IPS-15b (cell line): ENCODE data around the gene MYCBP2.
"Not testable (repeated sequence)": the region's sequence is repeated elsewhere in the genome, so short reads cannot be mapped to it uniquely, and the experiment has no call there.

ENCODE experiments used
- H3K27me3 ChIP-seq: one replicate; pipeline ENCODE4 v1.6.1; 2013; ENCODE audit warnings: low read length; ENCODE audit not compliant: control insufficient read depth, insufficient read depth
- H3K36me3 ChIP-seq: one replicate; pipeline ENCODE4 v1.6.1; 2013; ENCODE audit warnings: low read length; ENCODE audit not compliant: control insufficient read depth, insufficient read depth
- H3K4me1 ChIP-seq: one replicate; pipeline ENCODE4 v1.6.1; 2013; ENCODE audit warnings: mild to moderate bottlenecking, low read length; ENCODE audit not compliant: control insufficient read depth, insufficient read depth
- H3K4me3 ChIP-seq: one replicate; pipeline ENCODE4 v1.5.1; 2013; ENCODE audit warnings: low read depth, low read length
- H3K9ac ChIP-seq: one replicate; pipeline ENCODE4 v1.6.1; 2013; ENCODE audit warnings: low read depth, mild to moderate bottlenecking, low read length
- H3K9me3 ChIP-seq: one replicate; pipeline ENCODE4 v1.6.1; 2013; ENCODE audit warnings: mild to moderate bottlenecking, low read length; ENCODE audit not compliant: control insufficient read depth, insufficient read depth

The MYCBP2 gene

GRCh38 chr13:77358001-77358400 is 31.1 kb upstream of the MYCBP2 start:
- Histone ChIP-seq H3K4me1 (no peaks in the 10 kb centered on the region), H3K9me3 (no peaks in the 10 kb centered on the region), H3K27me3 (no peaks in the 10 kb centered on the region), H3K9ac (no peak overlapping the region), H3K4me3 (no peak overlapping the region), H3K36me3 (no peaks in the 10 kb centered on the region)

GRCh38 chr13:77356155-77356554 is 29.3 kb upstream of the MYCBP2 start:
- H3K27me3 ChIP-seq: no peaks in the 10 kb centered on the region
- H3K9me3 ChIP-seq: no peaks in the 10 kb centered on the region
- no peak overlapping the region for H3K4me3 ChIP-seq
- no peaks in the 10 kb centered on the region for H3K36me3 ChIP-seq
- H3K4me1 ChIP-seq: no peaks in the 10 kb centered on the region
- H3K9ac ChIP-seq: no peak overlapping the region

- H3K4me1 ChIP-seq: no peaks in the 10 kb centered on the region
- no peaks in the 10 kb centered on the region for H3K27me3 ChIP-seq
- H3K9me3 ChIP-seq: no peaks in the 10 kb centered on the region
- no peak overlapping the region for H3K9ac ChIP-seq
- H3K36me3 ChIP-seq: no peaks in the 10 kb centered on the region
- no peak overlapping the region for H3K4me3 ChIP-seq
Observed at GRCh38 chr13:77353995-77354394, 27.1 kb upstream of the MYCBP2 start.

- Histone ChIP-seq H3K36me3 (no peaks in the 10 kb centered on the region), H3K4me3 (no peak overlapping the region), H3K9ac (no peak overlapping the region), H3K9me3 (no peaks in the 10 kb centered on the region), H3K4me1 (no peaks in the 10 kb centered on the region), H3K27me3 (no peaks in the 10 kb centered on the region)
Observed at GRCh38 chr13:77351315-77351714, 24.4 kb upstream of the MYCBP2 start.

DNA sequence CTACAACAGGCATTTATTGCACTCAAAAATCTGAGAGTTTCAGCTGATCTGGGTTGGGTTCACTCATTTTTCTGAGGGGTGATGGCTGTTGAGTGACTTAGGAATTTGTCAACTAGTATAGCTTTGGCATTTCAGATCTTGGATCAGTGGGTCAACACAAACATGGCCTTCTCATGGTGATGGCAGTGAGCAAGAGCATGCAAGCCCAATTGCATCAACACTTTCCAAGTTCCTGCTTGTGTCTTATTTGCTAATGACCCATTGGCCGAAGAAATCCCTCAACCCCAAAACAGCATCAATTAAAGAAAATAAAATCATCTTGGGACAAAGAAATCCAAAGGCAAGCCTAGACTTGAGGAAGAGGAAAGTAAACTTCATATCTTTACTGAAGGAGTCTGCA is 23.9 kb upstream of the MYCBP2 start:
- Histone ChIP-seq H3K27me3 (no peaks in the 10 kb centered on the region), H3K36me3 (no peaks in the 10 kb centered on the region), H3K4me1 (no peaks in the 10 kb centered on the region), H3K9ac (no peak overlapping the region), H3K9me3 (no peaks in the 10 kb centered on the region), H3K4me3 (no peak overlapping the region)

GRCh38 chr13:77349365-77349764 is 22.5 kb upstream of the MYCBP2 start:
- no peaks in the 10 kb centered on the region for H3K4me1 ChIP-seq

DNA sequence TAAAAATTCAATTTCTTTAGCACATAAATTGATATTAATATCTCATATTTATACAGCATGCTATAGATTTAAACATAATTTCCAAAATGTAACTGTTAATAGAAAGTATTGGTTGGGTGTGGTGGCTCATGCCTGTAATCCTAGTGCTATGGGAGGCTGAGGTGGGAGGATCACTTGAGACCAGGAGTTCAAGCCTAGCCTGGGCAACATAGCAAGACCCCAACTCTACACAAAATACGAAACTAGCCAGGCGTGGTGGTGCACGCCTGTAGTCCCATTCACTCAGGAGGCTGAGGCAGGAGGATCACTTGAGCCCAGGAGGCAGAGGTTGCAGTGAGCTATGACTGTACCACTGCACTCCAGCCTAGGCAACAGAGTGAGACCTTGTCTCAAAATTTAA is 20.5 kb upstream of the MYCBP2 start:
- H3K9me3 ChIP-seq, H3K36me3 ChIP-seq, H3K27me3 ChIP-seq, H3K4me1 ChIP-seq, H3K9ac ChIP-seq, H3K4me3 ChIP-seq: not testable (repeated sequence)

More at GRCh38 chr13:77349365-77349764, 22.5 kb upstream of the MYCBP2 start:
- no peaks in the 10 kb centered on the region for H3K27me3 ChIP-seq
- no peak overlapping the region for H3K4me3 ChIP-seq
- H3K9me3 ChIP-seq: no peaks in the 10 kb centered on the region
- H3K9ac ChIP-seq: no peak overlapping the region
- H3K36me3 ChIP-seq: no peaks in the 10 kb centered on the region

DNA sequence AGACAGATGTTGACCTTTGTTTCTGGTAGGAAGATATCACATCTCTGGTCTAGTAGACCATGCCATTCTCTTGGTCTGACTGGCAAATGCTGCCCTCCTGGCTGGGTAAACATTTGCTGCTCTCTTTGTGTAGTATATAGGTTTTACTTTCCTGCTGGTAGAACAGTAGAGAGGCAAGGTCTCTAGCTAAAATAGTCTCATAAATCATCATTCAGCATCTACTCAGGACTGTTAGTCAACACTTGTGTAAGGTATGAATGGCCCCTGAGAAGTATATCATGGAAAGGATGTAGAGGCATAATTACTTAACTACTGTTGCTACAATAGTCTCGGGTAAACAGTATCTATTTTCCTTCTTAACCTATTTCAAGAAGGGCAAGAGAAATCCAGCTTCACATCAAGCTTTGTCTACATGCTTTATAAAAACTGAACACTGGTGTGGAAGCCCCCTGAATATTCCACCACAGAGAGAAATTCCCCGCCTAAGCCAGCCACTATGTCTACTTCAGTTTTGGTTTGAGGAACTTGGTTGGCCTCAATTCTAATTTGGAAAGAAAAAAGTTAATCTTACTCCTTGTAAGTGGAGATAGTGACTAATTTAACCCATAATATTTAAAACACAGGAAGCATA is 18.4 kb upstream of the MYCBP2 start:
- Histone ChIP-seq H3K27me3 (no peaks in the 10 kb centered on the region), H3K36me3 (no peaks in the 10 kb centered on the region), H3K9ac (no peak overlapping the region), H3K4me1 (no peaks in the 10 kb centered on the region), H3K9me3 (no peaks in the 10 kb centered on the region), H3K4me3 (no peak overlapping the region)

GRCh38 chr13:77343841-77344240 is 16.9 kb upstream of the MYCBP2 start:
- H3K4me3 ChIP-seq: no peak overlapping the region
- no peaks in the 10 kb centered on the region for H3K27me3 ChIP-seq
- H3K9me3 ChIP-seq: no peaks in the 10 kb centered on the region
- H3K36me3 ChIP-seq: no peaks in the 10 kb centered on the region
- H3K9ac ChIP-seq: no peak overlapping the region
- no peaks in the 10 kb centered on the region for H3K4me1 ChIP-seq

GRCh38 chr13:77339408-77339807 is 12.5 kb upstream of the MYCBP2 start:
- Histone ChIP-seq H3K4me3 (no peak overlapping the region), H3K9ac (no peak overlapping the region), H3K9me3 (no peaks in the 10 kb centered on the region), H3K27me3 (no peaks in the 10 kb centered on the region), H3K36me3 (no peaks in the 10 kb centered on the region), H3K4me1 (no peaks in the 10 kb centered on the region)

DNA sequence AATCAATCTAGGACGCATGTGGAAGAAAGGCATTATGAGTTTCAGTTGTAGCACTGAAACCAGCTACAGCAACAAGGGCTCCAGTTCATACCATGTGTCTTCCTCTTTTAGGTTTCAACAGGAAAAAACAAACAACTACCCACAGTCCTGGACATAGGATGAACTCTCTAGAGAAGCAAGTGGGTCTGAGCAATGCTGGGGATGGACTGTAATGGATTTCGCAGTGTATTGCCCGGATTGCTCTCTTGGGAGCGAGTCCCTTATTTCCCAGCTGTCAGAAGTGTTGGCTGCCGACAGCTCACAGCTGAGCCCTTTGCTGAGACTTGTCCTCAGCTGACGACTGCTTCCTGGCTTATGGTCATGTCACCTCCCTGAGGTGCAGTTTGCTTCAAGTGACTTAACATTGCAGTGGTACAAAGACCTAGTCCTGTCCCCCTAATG is 12.1 kb upstream of the MYCBP2 start:
- no peaks in the 10 kb centered on the region for H3K27me3 ChIP-seq
- no peak overlapping the region for H3K9ac ChIP-seq
- H3K4me1 ChIP-seq: no peaks in the 10 kb centered on the region
- H3K4me3 ChIP-seq: no peak overlapping the region
- no peaks in the 10 kb centered on the region for H3K36me3 ChIP-seq
- H3K9me3 ChIP-seq: no peaks in the 10 kb centered on the region

GRCh38 chr13:77338329-77338728 is 11.4 kb upstream of the MYCBP2 start:
- Histone ChIP-seq H3K4me3 (no peak overlapping the region), H3K36me3 (no peaks in the 10 kb centered on the region), H3K9ac (no peak overlapping the region)

More at GRCh38 chr13:77338329-77338728, 11.4 kb upstream of the MYCBP2 start:
- no peaks in the 10 kb centered on the region for H3K27me3 ChIP-seq
- H3K4me1 ChIP-seq: no peaks in the 10 kb centered on the region
- H3K9me3 ChIP-seq: no peaks in the 10 kb centered on the region
